Measurements from ENCODE around the gene CACNA1I.

Gene CACNA1I

GRCh38 chr22:39712751-39713525, 142.4 kb downstream of the CACNA1I start:
- no peak for FAIRE-seq
- TF ChIP-seq POLR2AphosphoS5 (IDR thresholded peaks at IDR 0.05; ENCODE audit: low read depth, low read length) = no peak
- TF ChIP-seq POLR2A (IDR thresholded peaks at IDR 0.05; ENCODE audit: low read depth, low read length) = no peak
- no peak for TF ChIP-seq TAF1 (IDR thresholded peaks at IDR 0.05; ENCODE audit: borderline replicate concordance, low read depth, low read length)
- DNase-seq (ENCODE audit: insufficient read length) = no peak

GRCh38 chr22:39713799-39714290, 143.3 kb downstream of the CACNA1I start:
- TF ChIP-seq POLR2A (IDR thresholded peaks at IDR 0.05; ENCODE audit: low read depth, low read length) (no peak), POLR2AphosphoS5 (IDR thresholded peaks at IDR 0.05; ENCODE audit: low read depth, low read length) (no peak), TAF1 (IDR thresholded peaks at IDR 0.05; ENCODE audit: borderline replicate concordance, low read depth, low read length) (no peak)
- FAIRE-seq = no peak
- no peak for DNase-seq (ENCODE audit: insufficient read length)

GRCh38 chr22:39714321-39714720, 143.8 kb downstream of the CACNA1I start:
- no peak for TF ChIP-seq POLR2AphosphoS5 (IDR thresholded peaks at IDR 0.05; ENCODE audit: low read depth, low read length)
- no peak for TF ChIP-seq POLR2A (IDR thresholded peaks at IDR 0.05; ENCODE audit: low read depth, low read length)
- TF ChIP-seq TAF1 (IDR thresholded peaks at IDR 0.05; ENCODE audit: borderline replicate concordance, low read depth, low read length) = no peak
- no peak for DNase-seq (ENCODE audit: insufficient read length)
- FAIRE-seq = no peak

GRCh38 chr22:39715778-39716495, 145.4 kb downstream of the CACNA1I start:
- FAIRE-seq (no peak), DNase-seq (ENCODE audit: insufficient read length) (no peak)
- no peak for TF ChIP-seq TAF1 (IDR thresholded peaks at IDR 0.05; ENCODE audit: borderline replicate concordance, low read depth, low read length)
- TF ChIP-seq POLR2AphosphoS5 (IDR thresholded peaks at IDR 0.05; ENCODE audit: low read depth, low read length) = no peak
- TF ChIP-seq POLR2A (IDR thresholded peaks at IDR 0.05; ENCODE audit: low read depth, low read length) = no peak

GRCh38 chr22:39716534-39716933, 146.0 kb downstream of the CACNA1I start:
- FAIRE-seq (no peak), DNase-seq (ENCODE audit: insufficient read length) (no peak)
- no peak for TF ChIP-seq TAF1 (IDR thresholded peaks at IDR 0.05; ENCODE audit: borderline replicate concordance, low read depth, low read length)

GRCh38 chr22:39717099-39717498, 146.5 kb downstream of the CACNA1I start:
- TF ChIP-seq POLR2A (IDR thresholded peaks at IDR 0.05; ENCODE audit: low read depth, low read length) (no peak), POLR2AphosphoS5 (IDR thresholded peaks at IDR 0.05; ENCODE audit: low read depth, low read length) (no peak), TAF1 (IDR thresholded peaks at IDR 0.05; ENCODE audit: borderline replicate concordance, low read depth, low read length) (no peak)
- DNase-seq (ENCODE audit: insufficient read length) (no peak), FAIRE-seq (no peak)

GRCh38 chr22:39718206-39718605, 147.7 kb downstream of the CACNA1I start:
- DNase-seq (ENCODE audit: insufficient read length) = no peak
- TF ChIP-seq POLR2AphosphoS5 (IDR thresholded peaks at IDR 0.05; ENCODE audit: low read depth, low read length) (no peak), TAF1 (IDR thresholded peaks at IDR 0.05; ENCODE audit: borderline replicate concordance, low read depth, low read length) (no peak), POLR2A (IDR thresholded peaks at IDR 0.05; ENCODE audit: low read depth, low read length) (no peak)
- FAIRE-seq = no peak

- DNase-seq (ENCODE audit: insufficient read length) = no peak
- FAIRE-seq = no peak
- TF ChIP-seq TAF1 (IDR thresholded peaks at IDR 0.05; ENCODE audit: borderline replicate concordance, low read depth, low read length) (no peak), POLR2AphosphoS5 (IDR thresholded peaks at IDR 0.05; ENCODE audit: low read depth, low read length) (no peak), POLR2A (IDR thresholded peaks at IDR 0.05; ENCODE audit: low read depth, low read length) (no peak)
These were observed 148.4 kb downstream of the CACNA1I start for GRCh38 chr22:39718921-39719475.

- no peak for DNase-seq (ENCODE audit: insufficient read length)
- no peak for FAIRE-seq
- TF ChIP-seq TAF1 (IDR thresholded peaks at IDR 0.05; ENCODE audit: borderline replicate concordance, low read depth, low read length) (no peak), POLR2AphosphoS5 (IDR thresholded peaks at IDR 0.05; ENCODE audit: low read depth, low read length) (no peak), POLR2A (IDR thresholded peaks at IDR 0.05; ENCODE audit: low read depth, low read length) (no peak)
These were observed 149.3 kb downstream of the CACNA1I start for GRCh38 chr22:39719559-39720450.

- DNase-seq (ENCODE audit: insufficient read length) = no peak
- no peak for TF ChIP-seq POLR2A (IDR thresholded peaks at IDR 0.05; ENCODE audit: low read depth, low read length)
- no peak for TF ChIP-seq TAF1 (IDR thresholded peaks at IDR 0.05; ENCODE audit: borderline replicate concordance, low read depth, low read length)
- no peak for TF ChIP-seq POLR2AphosphoS5 (IDR thresholded peaks at IDR 0.05; ENCODE audit: low read depth, low read length)
- no peak for FAIRE-seq
These were observed 150.9 kb downstream of the CACNA1I start for GRCh38 chr22:39721206-39722031.
